ENCODE data around the gene IPO4. TPM values are rescaled to one million over a fixed set of nuclear protein-coding genes. Genes with fewer than 3 reads are reported as not detected.
A peak's percentile ranks its signal among the peaks of the same experiment; 100 is the strongest.

Gene IPO4
- total and polyA plus RNA-seq, 9 of the 15 experiments (the other 6 are each of a cell fraction or from before 2014, with no cell fraction given): 7.3 to 122 (median 31.8) TPM

DNA sequence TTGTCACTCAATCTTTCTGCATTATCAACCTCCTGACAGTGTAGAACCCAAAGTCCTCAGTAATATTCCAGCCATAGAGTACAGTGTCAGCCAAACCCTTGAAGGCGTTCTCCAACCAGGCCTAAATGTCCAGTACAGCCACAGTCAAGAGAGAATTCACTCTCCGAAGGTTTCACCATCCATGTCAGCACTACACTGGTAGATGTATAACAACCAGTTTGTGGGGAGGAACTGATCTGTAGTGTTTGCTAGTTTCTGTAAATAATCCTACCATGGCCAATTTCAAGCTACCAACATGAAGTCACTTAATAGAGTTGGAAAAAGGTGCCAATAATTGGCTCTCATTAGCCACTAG lies 27.7 kb upstream of the IPO4 start:
- ChIA-PET CTCF (ENCODE audit: low intra/inter-chr PET ratio) (interaction anchor here (1.3 kb wide), 1 partner anchor 80 kb away, joined by 4 read pairs; no protein-coding TSS in a partner anchor), POLR2A (interaction anchor here (1.0 to 3.6 kb wide), 4 partner anchors 9 to 26 kb away, joined by 3 to 21 read pairs (median 5); partner anchors contain the start of genes TINF2 and TM9SF1)
- ATAC-seq: no peak
- FAIRE-seq: no peak
- Histone ChIP-seq H3K4me2 (ENCODE audit: insufficient read depth, low read length) (peak overlapping the region; percentile 95; the same call in 1 of the 2 replicates), H3K9me1 (ENCODE audit: control insufficient read depth, insufficient read depth, low read length) (no peaks in the 10 kb centered on the region), H3K27me3 (ENCODE audit: control insufficient read depth in 2 of 2, insufficient read depth in 2 of 2, low read length in 2 of 2) (no peaks in the 10 kb centered on the region), H3K36me3 (ENCODE audit: control insufficient read depth, insufficient read depth, low read length) (peaks cover 22% of the 10 kb centered on the region; the same call in 2 of the 3 replicates), H3K27ac (ENCODE audit: extremely low read depth, low read depth, low read length) (no peak overlapping the region), H2AFZ (ENCODE audit: low read depth, low read length) (no peak overlapping the region), H3K9me3 (replicated peaks; ENCODE audit: control insufficient read depth, insufficient read depth, low read depth, low read length) (no peaks in the 10 kb centered on the region), H3K4me1 (replicated peaks in 1 of 2; ENCODE audit: control insufficient read depth in 2 of 2, insufficient read depth in 2 of 2, low read length in 2 of 2) (peaks cover 4 to 11% of the 10 kb centered on the region in 2 experiments; a peak in 4 of 5 replicates), H3K9ac (ENCODE audit: insufficient read depth in 1 of 2, low read depth in 2 of 2, low read length in 2 of 2) (no peak overlapping the region), H4K20me1 (replicated peaks; ENCODE audit: control insufficient read depth, insufficient read depth, low read length) (no peaks in the 10 kb centered on the region), H3K79me2 (ENCODE audit: control insufficient read depth, insufficient read depth, low read length) (peaks cover 28% of the 10 kb centered on the region), H3K4me3 (no peak overlapping the region)
- TF ChIP-seq HDGF (IDR thresholded peaks at IDR 0.05) (no peak), HLTF (IDR thresholded peaks at IDR 0.05) (no peak), PYGO2 (tag; IDR thresholded peaks at IDR 0.05) (no peak), PHB2 (IDR thresholded peaks at IDR 0.05; ENCODE audit: low read depth) (no peak), POLR2H (tag; IDR thresholded peaks at IDR 0.05; ENCODE audit: low read depth) (no peak), SP2 (IDR thresholded peaks at IDR 0.05; ENCODE audit: extremely low read depth, low read depth, low read length, poor library complexity, severe bottlenecking) (no peak), FOXK2 (conservative IDR thresholded peaks at IDR 0.05 in 1 of 2, IDR thresholded peaks at IDR 0.05 in 1 of 2; ENCODE audit: low read depth in 2 of 2) (no peak), CGGBP1 (CRISPR knock-in tag; IDR thresholded peaks at IDR 0.05) (no peak), POLR2AphosphoS2 (IDR thresholded peaks at IDR 0.05; ENCODE audit: low read length) (no peak), ARID4B (CRISPR knock-in tag; IDR thresholded peaks at IDR 0.05) (no peak), KLF10 (CRISPR knock-in tag; IDR thresholded peaks at IDR 0.05) (no peak), ZFP91 (CRISPR knock-in tag; IDR thresholded peaks at IDR 0.05) (no peak)
- DNase-seq (ENCODE audit: extremely low read depth in 1 of 4, low spot score in 3 of 4): no peak
- 52% methylated on average over 2 of the region's 2 CpGs for WGBS (ENCODE audit: insufficient coverage, low coverage, missing lambda C conversion rate)
- intact Hi-C loops (cut with micrococcal nuclease): loop anchor here (1.0 to 2.0 kb wide), 2 partner anchors 16 to 81 kb away; partner anchors contain the start of genes GMPR2 and NEDD8
- in situ Hi-C loops (cut with MboI): no loop called here
- BruUV-seq (replicated peaks): no TSS peak
